Measurements from ENCODE around the gene ATF6.

DNA sequence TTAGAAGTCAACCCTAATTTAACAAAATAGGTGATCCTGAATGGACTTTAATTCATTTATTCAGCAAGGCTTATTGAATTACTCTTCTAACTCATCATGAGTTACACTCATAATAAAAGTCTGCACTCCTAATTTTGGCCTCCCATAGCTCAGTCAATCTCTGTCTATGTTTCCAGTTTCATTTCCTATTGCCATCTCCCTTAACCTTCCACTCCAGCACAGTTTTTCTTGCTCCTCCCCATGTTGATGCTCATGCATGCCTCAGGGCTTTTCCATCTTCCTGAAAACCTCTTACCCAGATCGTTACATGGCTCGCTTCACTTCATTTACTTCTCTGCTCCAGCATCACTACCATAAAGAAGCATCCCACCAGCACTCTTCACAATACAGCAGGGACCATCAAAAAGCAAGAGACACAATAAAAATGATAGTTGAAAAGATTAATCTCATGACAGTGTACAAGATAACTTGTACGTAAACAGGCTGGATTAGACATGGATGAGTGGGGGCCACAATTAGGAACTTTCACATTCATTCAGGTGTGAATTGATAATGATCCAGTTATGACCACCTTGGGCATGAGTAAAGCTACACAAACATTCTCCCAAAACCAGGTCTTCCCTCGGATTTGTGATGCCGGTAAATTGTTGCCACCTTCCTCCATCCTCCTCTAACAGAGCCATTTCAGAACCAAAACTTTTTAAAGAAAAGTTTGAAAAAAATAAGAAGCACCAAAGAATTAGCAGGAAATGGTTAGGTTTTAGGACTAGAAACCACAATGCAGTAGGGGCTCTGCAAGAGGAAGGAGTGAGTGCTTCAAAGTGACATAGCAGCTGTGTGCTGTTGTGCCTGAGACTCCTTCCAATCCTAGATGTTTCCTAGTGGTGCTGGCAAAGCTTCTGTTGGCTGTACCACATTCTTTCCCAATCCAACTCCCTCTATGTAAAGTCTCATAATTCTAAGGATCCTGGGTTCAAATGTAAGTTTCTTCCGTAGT lies 167.8 kb downstream of the ATF6 start:
- TF ChIP-seq, protein P1, sequence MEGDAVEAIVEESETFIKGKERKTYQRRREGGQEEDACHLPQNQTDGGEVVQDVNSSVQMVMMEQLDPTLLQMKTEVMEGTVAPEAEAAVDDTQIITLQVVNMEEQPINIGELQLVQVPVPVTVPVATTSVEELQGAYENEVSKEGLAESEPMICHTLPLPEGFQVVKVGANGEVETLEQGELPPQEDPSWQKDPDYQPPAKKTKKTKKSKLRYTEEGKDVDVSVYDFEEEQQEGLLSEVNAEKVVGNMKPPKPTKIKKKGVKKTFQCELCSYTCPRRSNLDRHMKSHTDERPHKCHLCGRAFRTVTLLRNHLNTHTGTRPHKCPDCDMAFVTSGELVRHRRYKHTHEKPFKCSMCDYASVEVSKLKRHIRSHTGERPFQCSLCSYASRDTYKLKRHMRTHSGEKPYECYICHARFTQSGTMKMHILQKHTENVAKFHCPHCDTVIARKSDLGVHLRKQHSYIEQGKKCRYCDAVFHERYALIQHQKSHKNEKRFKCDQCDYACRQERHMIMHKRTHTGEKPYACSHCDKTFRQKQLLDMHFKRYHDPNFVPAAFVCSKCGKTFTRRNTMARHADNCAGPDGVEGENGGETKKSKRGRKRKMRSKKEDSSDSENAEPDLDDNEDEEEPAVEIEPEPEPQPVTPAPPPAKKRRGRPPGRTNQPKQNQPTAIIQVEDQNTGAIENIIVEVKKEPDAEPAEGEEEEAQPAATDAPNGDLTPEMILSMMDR (IDR thresholded peaks at IDR 0.05) = no peak
- TF ChIP-seq EZH2 (IDR thresholded peaks at IDR 0.05; ENCODE audit: borderline replicate concordance, insufficient read depth, low read depth, low read length, poor library complexity, severe bottlenecking) = no peak
